HepG2 (cell line): ENCODE results near the gene TAGLN. TPM values are rescaled to one million over a fixed set of nuclear protein-coding genes. Genes with fewer than 3 reads are reported as not detected.

ENCODE experiments used
- ATAC-seq: fragments of 200-7000 bp; cut with Tn5 transposase; 3 replicates; pipeline ENCODE4 v1.9.1; 2020; ENCODE audit warnings: mild to moderate bottlenecking, moderate library complexity
- BruUV-seq: library from RNA; stranded (reverse); fragments of 400-500 nt; replicated peaks from 2 replicates; lab custom pipeline; 2021; lab: Mats Ljungman, UMichigan
- CTCF ChIA-PET: fragments of 300-600 bp; formaldehyde crosslinking; extraction: SDS; loops from one replicate; lab custom pipeline; 2021; ENCODE audit warnings: low total read pairs, inconsistent platforms, low intra/inter-chr PET ratio; lab: Yijun Ruan, JAX
- POLR2A ChIA-PET: fragments of 350-600 bp; sonication (Branson Sonifier 250); formaldehyde crosslinking; loops from one replicate; lab custom pipeline; 2020; ENCODE audit warnings: antibody characterized with exemption, inconsistent platforms; lab: Yijun Ruan, JAX
- DNase-seq: peaks from one replicate; pipeline ENCODE4 v3.0.0-alpha.2; 2015; ENCODE audit warnings: low spot score
- FAIRE-seq: peaks from 3 replicates; lab custom pipeline; 2011; peaks lifted over from hg19 to GRCh38; lab: Jason Lieb, UNC
- H2AFZ ChIP-seq: one replicate; pipeline ENCODE4 v1.6.1; 2011; ENCODE audit warnings: low read length, inconsistent platforms
- H3K27ac ChIP-seq: fragments of 300-600 bp; 3 replicates; pipeline ENCODE4 v1.8.0; 2011; ENCODE audit warnings: mixed run types, mild to moderate bottlenecking, mixed read lengths, low read length, inconsistent platforms; ENCODE audit not compliant: insufficient read depth; ENCODE audit errors: extremely low read length
- H3K27me3 ChIP-seq, 2 experiments: fragments of 200-600 bp in 1 of 2; 2 replicates in 1 of 2; 3 replicates in 1 of 2; pipeline versions ENCODE4 v1.6.0 to v1.8.0; 2011; ENCODE audit warnings: low read length in 2 of 2, mild to moderate bottlenecking in 2 of 2, moderate library complexity in 2 of 2, inconsistent platforms in 1 of 2; ENCODE audit not compliant: insufficient read depth in 2 of 2, control insufficient read depth in 1 of 2
- H3K36me3 ChIP-seq, 2 experiments: fragments of 200-600 bp in 1 of 2; replicated peaks in 1 of 2; 2 replicates in 1 of 2; 3 replicates in 1 of 2; pipeline versions ENCODE4 v1.5.1 to v1.8.0; 2011; ENCODE audit warnings: low read length in 2 of 2, inconsistent platforms in 1 of 2; ENCODE audit not compliant: insufficient read depth in 2 of 2, control insufficient read depth in 1 of 2
- H3K4me1 ChIP-seq: 2 replicates; pipeline ENCODE4 v1.5.1; 2012; ENCODE audit warnings: low read length, inconsistent platforms; ENCODE audit not compliant: insufficient read depth
- H3K4me2 ChIP-seq: 2 replicates; pipeline ENCODE4 v1.6.0; 2011; ENCODE audit warnings: low read depth, low read length, inconsistent platforms
- H3K4me3 ChIP-seq, 3 experiments: fragments of 200-600 bp in 1 of 3; sonication (generic), shearing (Covaris generic) in 1 of 3; replicated peaks in 1 of 3; 2 replicates each; pipeline ENCODE4 v1.5.1; 2011 to 2016; ENCODE audit warnings: low read length in 3 of 3, inconsistent platforms in 2 of 3, low read depth in 2 of 3, mild to moderate bottlenecking in 2 of 3, control low read depth in 1 of 3, mixed read lengths in 1 of 3; ENCODE audit not compliant: insufficient read depth in 1 of 3
- H3K79me2 ChIP-seq: one replicate; pipeline ENCODE4 v1.6.1; 2011; ENCODE audit warnings: low read length, inconsistent platforms; ENCODE audit not compliant: insufficient read depth
- H3K9ac ChIP-seq: 2 replicates; pipeline ENCODE4 v1.6.0; 2011; ENCODE audit warnings: mild to moderate bottlenecking, low read depth, low read length, inconsistent platforms; ENCODE audit not compliant: insufficient read depth
- H3K9me3 ChIP-seq: 2 replicates; pipeline ENCODE4 v1.5.1; 2012; ENCODE audit warnings: mild to moderate bottlenecking, low read length
- H4K20me1 ChIP-seq: 2 replicates; pipeline ENCODE4 v1.6.0; 2011; ENCODE audit warnings: inconsistent platforms, mild to moderate bottlenecking, low read length, moderate library complexity; ENCODE audit not compliant: insufficient read depth
- ARNTL ChIP-seq: sonication (generic); formaldehyde crosslinking; IDR thresholded peaks from 2 replicates; pipeline ENCODE4 v1.4.0; 2020; ENCODE audit warnings: mild to moderate bottlenecking, missing genetic modification reagents
- CSRNP2 ChIP-seq: sonication (generic); formaldehyde crosslinking; conservative IDR thresholded peaks from 2 replicates; pipeline ENCODE4 v1.8.0; 2022; ENCODE audit warnings: low read depth, missing genetic modification reagents
- GATAD1 ChIP-seq: IDR thresholded peaks from 2 replicates; pipeline ENCODE4 v1.6.1; 2016; ENCODE audit warnings: missing genetic modification reagents, missing compliant biosample characterization
- GRHL1 ChIP-seq: sonication (generic); formaldehyde crosslinking; conservative IDR thresholded peaks from 2 replicates; pipeline ENCODE4 v1.8.0; 2022; ENCODE audit warnings: missing genetic modification reagents
- HOMEZ ChIP-seq: IDR thresholded peaks from 2 replicates; pipeline ENCODE4 v1.6.1; 2016; ENCODE audit warnings: low read depth
- SNRNP70 ChIP-seq: fragments of 200-400 bp; formaldehyde crosslinking; IDR thresholded peaks from 2 replicates; pipeline ENCODE4 v1.6.1; 2017; ENCODE audit warnings: mild to moderate bottlenecking, low read depth, low read length, moderate library complexity
- SRF ChIP-seq: IDR thresholded peaks from 2 replicates; pipeline ENCODE4 v1.6.1; 2011; ENCODE audit warnings: mild to moderate bottlenecking, low read depth, low read length, moderate library complexity
- ZMYM3 ChIP-seq: sonication (generic); formaldehyde crosslinking; IDR thresholded peaks from 2 replicates; pipeline ENCODE4 v1.5.1; 2020; ENCODE audit warnings: mild to moderate bottlenecking, missing genetic modification reagents
- ZNF333 ChIP-seq: sonication (generic); formaldehyde crosslinking; IDR thresholded peaks from 2 replicates; pipeline ENCODE4 v1.4.0; 2020; ENCODE audit warnings: mild to moderate bottlenecking, missing genetic modification reagents, borderline replicate concordance
- ZNF704 ChIP-seq: sonication (generic); formaldehyde crosslinking; IDR thresholded peaks from 2 replicates; pipeline ENCODE4 v1.8.1; 2023; ENCODE audit warnings: mild to moderate bottlenecking, inconsistent platforms, moderate library complexity, missing genetic modification reagents, borderline replicate concordance
- ZNF850 ChIP-seq: sonication (generic); formaldehyde crosslinking; conservative IDR thresholded peaks from 2 replicates; pipeline ENCODE4 v1.9.0; 2021; ENCODE audit warnings: mild to moderate bottlenecking, missing genetic modification reagents
- WGBS: methylation state at CpG from one replicate; pipeline ENCODE4 v1.1.6; 2017; ENCODE audit warnings: low lambda C conversion rate; 5-methylcytosine and 5-hydroxymethylcytosine counted together
- in situ Hi-C: cut with HindIII; loops from 2 replicates; pipeline ENCODE4 v1.10.0; 2017; ENCODE audit warnings: low pct_unique_long_range_greater_than_20kb; ENCODE audit not compliant: extremely low pct_ligation_motif_present
- intact Hi-C: fragments of 100-400 bp; cut with micrococcal nuclease; formaldehyde crosslinking; loops from one replicate; pipeline ENCODE4 v1.10.0; 2022; ENCODE audit not compliant: unreplicated experiment
- polyA plus RNA-seq, 8 experiments: library from polyadenylated mRNA; depleted of rRNA in 3 of 8; stranded (reverse) in 7 of 8; unstranded in 1 of 8; fragments of >200 nt; fragmentation: Illumina TruSeq in 4 of 8; extraction: Trizol in 4 of 8; gene quantifications; 2 replicates each; pipeline versions ENCODE4 v1.2.1 to v1.2.3, GENCODE V29; 2011 to 2016; ENCODE audit warnings: low read depth in 4 of 8, missing spikeins in 1 of 8, mixed read lengths in 1 of 8; ENCODE audit not compliant: insufficient read depth in 1 of 8
- total RNA-seq, 5 experiments: library from RNA; depleted of rRNA; stranded (reverse); fragments of >200 nt; fragmentation: Illumina TruSeq; extraction: Trizol; gene quantifications; 2 replicates each; pipeline ENCODE4 v1.2.3, GENCODE V29; 2016; ENCODE audit warnings: low read depth in 1 of 5
- TF ChIP-seq, protein P1 (sequence below): sonication (generic); formaldehyde crosslinking; IDR thresholded peaks from 2 replicates; pipeline ENCODE4 v1.5.0; 2020; ENCODE audit warnings: mild to moderate bottlenecking, missing genetic modification reagents
- TF ChIP-seq, protein P2 (sequence below): sonication (generic); formaldehyde crosslinking; IDR thresholded peaks from 2 replicates; pipeline ENCODE4 v1.4.0; 2020; ENCODE audit warnings: missing genetic modification reagents; ENCODE audit errors: not compliant biosample characterization
- TF ChIP-seq, protein P3 (sequence below): sonication (generic); formaldehyde crosslinking; IDR thresholded peaks from 2 replicates; pipeline ENCODE4 v1.5.0; 2020; ENCODE audit warnings: missing genetic modification reagents

TAGLN gene
- total and polyA plus RNA-seq, 2 of the 13 experiments (the other 11 are each of a cell fraction or from before 2014, with no cell fraction given), result 12.6 to 75.4 TPM

DNA sequence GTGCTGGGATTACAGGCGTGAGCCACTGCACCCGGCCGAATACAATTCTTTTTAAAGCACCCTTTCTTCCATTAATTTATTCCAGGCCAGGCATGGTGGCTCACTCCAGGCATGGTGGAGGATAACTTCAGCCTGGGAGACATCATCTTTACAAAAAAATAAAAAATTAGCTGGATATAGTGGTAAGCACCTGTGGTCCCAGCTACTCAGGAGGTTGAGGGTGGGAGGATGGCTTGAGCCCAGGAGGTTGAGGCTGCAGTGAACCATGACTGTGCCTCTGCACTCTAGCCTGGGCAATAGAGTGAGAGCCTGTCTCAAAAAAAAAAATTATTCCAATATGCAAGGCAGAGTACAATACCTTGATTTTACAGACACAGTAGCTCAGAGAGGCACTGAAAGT, 11.4 kb downstream of the TAGLN start:
- 100% methylated on average over 3 of the region's 3 CpGs for WGBS
- intact Hi-C loops, result no loop called here
- TF ChIP-seq, protein P1, sequence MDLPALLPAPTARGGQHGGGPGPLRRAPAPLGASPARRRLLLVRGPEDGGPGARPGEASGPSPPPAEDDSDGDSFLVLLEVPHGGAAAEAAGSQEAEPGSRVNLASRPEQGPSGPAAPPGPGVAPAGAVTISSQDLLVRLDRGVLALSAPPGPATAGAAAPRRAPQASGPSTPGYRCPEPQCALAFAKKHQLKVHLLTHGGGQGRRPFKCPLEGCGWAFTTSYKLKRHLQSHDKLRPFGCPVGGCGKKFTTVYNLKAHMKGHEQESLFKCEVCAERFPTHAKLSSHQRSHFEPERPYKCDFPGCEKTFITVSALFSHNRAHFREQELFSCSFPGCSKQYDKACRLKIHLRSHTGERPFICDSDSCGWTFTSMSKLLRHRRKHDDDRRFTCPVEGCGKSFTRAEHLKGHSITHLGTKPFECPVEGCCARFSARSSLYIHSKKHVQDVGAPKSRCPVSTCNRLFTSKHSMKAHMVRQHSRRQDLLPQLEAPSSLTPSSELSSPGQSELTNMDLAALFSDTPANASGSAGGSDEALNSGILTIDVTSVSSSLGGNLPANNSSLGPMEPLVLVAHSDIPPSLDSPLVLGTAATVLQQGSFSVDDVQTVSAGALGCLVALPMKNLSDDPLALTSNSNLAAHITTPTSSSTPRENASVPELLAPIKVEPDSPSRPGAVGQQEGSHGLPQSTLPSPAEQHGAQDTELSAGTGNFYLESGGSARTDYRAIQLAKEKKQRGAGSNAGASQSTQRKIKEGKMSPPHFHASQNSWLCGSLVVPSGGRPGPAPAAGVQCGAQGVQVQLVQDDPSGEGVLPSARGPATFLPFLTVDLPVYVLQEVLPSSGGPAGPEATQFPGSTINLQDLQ (CRISPR knock-in tag), result no peak
- TF ChIP-seq GATAD1 (CRISPR knock-in tag) (no peak), CSRNP2 (CRISPR knock-in tag) (no peak), ARNTL (CRISPR knock-in tag) (no peak), GRHL1 (no peak), SRF (no peak), ZNF704 (no peak), ZMYM3 (CRISPR knock-in tag) (no peak), HOMEZ (no peak), SNRNP70 (no peak), ZNF333 (no peak), ZNF850 (CRISPR knock-in tag) (no peak)
- TF ChIP-seq, protein P2, sequence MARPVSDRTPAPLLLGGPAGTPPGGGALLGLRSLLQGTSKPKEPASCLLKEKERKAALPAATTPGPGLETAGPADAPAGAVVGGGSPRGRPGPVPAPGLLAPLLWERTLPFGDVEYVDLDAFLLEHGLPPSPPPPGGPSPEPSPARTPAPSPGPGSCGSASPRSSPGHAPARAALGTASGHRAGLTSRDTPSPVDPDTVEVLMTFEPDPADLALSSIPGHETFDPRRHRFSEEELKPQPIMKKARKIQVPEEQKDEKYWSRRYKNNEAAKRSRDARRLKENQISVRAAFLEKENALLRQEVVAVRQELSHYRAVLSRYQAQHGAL (CRISPR knock-in tag), result no peak
- TF ChIP-seq, protein P3, sequence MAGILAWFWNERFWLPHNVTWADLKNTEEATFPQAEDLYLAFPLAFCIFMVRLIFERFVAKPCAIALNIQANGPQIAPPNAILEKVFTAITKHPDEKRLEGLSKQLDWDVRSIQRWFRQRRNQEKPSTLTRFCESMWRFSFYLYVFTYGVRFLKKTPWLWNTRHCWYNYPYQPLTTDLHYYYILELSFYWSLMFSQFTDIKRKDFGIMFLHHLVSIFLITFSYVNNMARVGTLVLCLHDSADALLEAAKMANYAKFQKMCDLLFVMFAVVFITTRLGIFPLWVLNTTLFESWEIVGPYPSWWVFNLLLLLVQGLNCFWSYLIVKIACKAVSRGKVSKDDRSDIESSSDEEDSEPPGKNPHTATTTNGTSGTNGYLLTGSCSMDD, result no peak
- Histone ChIP-seq H3K4me3 (no peak overlapping the region), H3K9me3 (no peaks in the 10 kb centered on the region), H3K36me3 (no peaks in the 10 kb centered on the region), H3K4me2 (no peak overlapping the region), H2AFZ (no peak overlapping the region), H3K27me3 (no peaks in the 10 kb centered on the region), H3K27ac (no peak overlapping the region), H3K4me1 (peaks cover 9% of the 10 kb centered on the region; the same call in 1 of the 2 replicates), H4K20me1 (no peaks in the 10 kb centered on the region), H3K79me2 (no peaks in the 10 kb centered on the region), H3K9ac (no peak overlapping the region)
- ChIA-PET CTCF (no interaction called here), POLR2A (no interaction called here)
- no peak for ATAC-seq
- in situ Hi-C loops, result no loop called here
- BruUV-seq, result no TSS peak
- no peak for FAIRE-seq
- no peak for DNase-seq
